ENCODE measurements around the gene MAPK8IP3. TPM values are rescaled to one million over a fixed set of nuclear protein-coding genes. Genes with fewer than 3 reads are reported as not detected.
"Not testable (repeated sequence)": the region's sequence is repeated elsewhere in the genome, so short reads cannot be mapped to it uniquely, and the experiment has no call there.

The MAPK8IP3 gene
- total RNA-seq, 1 donor from 2014 or later: 77.3 TPM

GRCh38 chr16:1794908-1795666 is 89.1 kb downstream of the MAPK8IP3 start:
- Histone ChIP-seq H3K36me3 (no peaks in the 10 kb centered on the region), H3K9me3 (no peaks in the 10 kb centered on the region), H3K4me1 (no peaks in the 10 kb centered on the region), H3K27me3 (no peaks in the 10 kb centered on the region), H3K4me3 (no peak overlapping the region), H3K27ac (peak overlapping the region; percentile 51)
- intact Hi-C loops (cut with DNase I): no loop called here
- no peak for TF ChIP-seq CTCF (IDR thresholded peaks at IDR 0.05)
- ATAC-seq (no peak), DNase-seq (no peak)

- intact Hi-C loops (cut with DNase I); H3K36me3 ChIP-seq: not testable (repeated sequence)
Observed at GRCh38 chr16:1799263-1799662, 93.3 kb downstream of the MAPK8IP3 start.

GRCh38 chr16:1800701-1801100 is 94.7 kb downstream of the MAPK8IP3 start:
- intact Hi-C loops (cut with DNase I): no loop called here
- H3K9me3 ChIP-seq: no peaks in the 10 kb centered on the region
- H3K4me1 ChIP-seq: no peaks in the 10 kb centered on the region
- TF ChIP-seq CTCF (IDR thresholded peaks at IDR 0.05): no peak
- ATAC-seq (no peak), DNase-seq (no peak)
- H3K4me3 ChIP-seq: no peak overlapping the region
- H3K36me3 ChIP-seq: no peaks in the 10 kb centered on the region
- no peaks in the 10 kb centered on the region for H3K27me3 ChIP-seq
- H3K27ac ChIP-seq: no peak overlapping the region

More at GRCh38 chr16:1799263-1799662, 93.3 kb downstream of the MAPK8IP3 start:
- H3K27me3 ChIP-seq, DNase-seq, H3K4me1 ChIP-seq, H3K9me3 ChIP-seq, ATAC-seq, H3K4me3 ChIP-seq, H3K27ac ChIP-seq: not testable (repeated sequence)

GRCh38 chr16:1807626-1808025 is 101.6 kb downstream of the MAPK8IP3 start:
- DNase-seq (no peak), ATAC-seq (no peak)
- peaks cover 36% of the 10 kb centered on the region for H3K36me3 ChIP-seq
- TF ChIP-seq CTCF (IDR thresholded peaks at IDR 0.05): no peak
- peaks cover 5% of the 10 kb centered on the region for H3K4me1 ChIP-seq
- no peak overlapping the region for H3K27ac ChIP-seq
- intact Hi-C loops (cut with DNase I): no loop called here
- no peak overlapping the region for H3K4me3 ChIP-seq
- H3K9me3 ChIP-seq: no peaks in the 10 kb centered on the region
- H3K27me3 ChIP-seq: no peaks in the 10 kb centered on the region

- Histone ChIP-seq H3K27me3 (no peaks in the 10 kb centered on the region), H3K4me1 (peaks cover 12% of the 10 kb centered on the region), H3K9me3 (no peaks in the 10 kb centered on the region), H3K4me3 (no peak overlapping the region), H3K27ac (no peak overlapping the region), H3K36me3 (peaks cover 36% of the 10 kb centered on the region)
- no peak for TF ChIP-seq CTCF (IDR thresholded peaks at IDR 0.05)
- DNase-seq (no peak), ATAC-seq (no peak)
- intact Hi-C loops (cut with DNase I): no loop called here
Observed at GRCh38 chr16:1808691-1809090, 102.7 kb downstream of the MAPK8IP3 start.

- no peak for ATAC-seq
- peaks cover 40% of the 10 kb centered on the region for H3K36me3 ChIP-seq
- H3K27ac ChIP-seq: no peak overlapping the region
- no peak overlapping the region for H3K4me3 ChIP-seq
- no peaks in the 10 kb centered on the region for H3K9me3 ChIP-seq
- H3K4me1 ChIP-seq: peaks cover 12% of the 10 kb centered on the region
- intact Hi-C loops (cut with DNase I): no loop called here
- DNase-seq: no peak
- H3K27me3 ChIP-seq: no peaks in the 10 kb centered on the region
- TF ChIP-seq CTCF (IDR thresholded peaks at IDR 0.05): no peak
Observed at GRCh38 chr16:1809281-1809801, 103.3 kb downstream of the MAPK8IP3 start.

Data from upper lobe of right lung (tissue), 1 donor.